ENCODE results near the gene UNC5CL. TPM values are rescaled to one million over a fixed set of nuclear protein-coding genes. Genes with fewer than 3 reads are reported as not detected.

UNC5CL gene
- total RNA-seq, 2 experiments from 2014 or later, result 0.49 to 0.85 TPM

- POLR2A ChIA-PET, result no interaction called here
These were observed 51.9 kb downstream of the UNC5CL start for GRCh38 chr6:40986921-40987819.

GRCh38 chr6:40986364-40986763 is 52.7 kb downstream of the UNC5CL start:
- ChIA-PET POLR2A (interaction anchor here (0.7 kb wide), 1 partner anchor 14 kb away, joined by 3 read pairs; no protein-coding TSS in a partner anchor), CTCF (ENCODE audit: unreplicated experiment) (no interaction called here)
- Histone ChIP-seq H3K4me3 (ENCODE audit: low read depth, low read length, poor library complexity, severe bottlenecking) (no peak overlapping the region), H4K20me1 (ENCODE audit: insufficient read depth, low read length) (no peaks in the 10 kb centered on the region), H3K36me3 (ENCODE audit: insufficient read depth, low read length) (no peaks in the 10 kb centered on the region), H3K79me2 (ENCODE audit: insufficient read depth, low read depth, low read length) (no peaks in the 10 kb centered on the region), H3K9me2 (ENCODE audit: insufficient read depth, low read length) (no peaks in the 10 kb centered on the region), H2AFZ (ENCODE audit: low read length) (no peak overlapping the region), H3K4me1 (ENCODE audit: insufficient read depth, low read length, poor library complexity, severe bottlenecking) (no peaks in the 10 kb centered on the region), H3K4me2 (ENCODE audit: low read length) (no peak overlapping the region), H3K27ac (ENCODE audit: low read depth, low read length, poor library complexity, severe bottlenecking) (no peak overlapping the region), H3K9me3 (ENCODE audit: low read length) (no peaks in the 10 kb centered on the region)
- no peak for TF ChIP-seq EZH2phosphoT487 (IDR thresholded peaks at IDR 0.05; ENCODE audit: borderline replicate concordance, low read depth, low read length)
- TF ChIP-seq, protein P1, sequence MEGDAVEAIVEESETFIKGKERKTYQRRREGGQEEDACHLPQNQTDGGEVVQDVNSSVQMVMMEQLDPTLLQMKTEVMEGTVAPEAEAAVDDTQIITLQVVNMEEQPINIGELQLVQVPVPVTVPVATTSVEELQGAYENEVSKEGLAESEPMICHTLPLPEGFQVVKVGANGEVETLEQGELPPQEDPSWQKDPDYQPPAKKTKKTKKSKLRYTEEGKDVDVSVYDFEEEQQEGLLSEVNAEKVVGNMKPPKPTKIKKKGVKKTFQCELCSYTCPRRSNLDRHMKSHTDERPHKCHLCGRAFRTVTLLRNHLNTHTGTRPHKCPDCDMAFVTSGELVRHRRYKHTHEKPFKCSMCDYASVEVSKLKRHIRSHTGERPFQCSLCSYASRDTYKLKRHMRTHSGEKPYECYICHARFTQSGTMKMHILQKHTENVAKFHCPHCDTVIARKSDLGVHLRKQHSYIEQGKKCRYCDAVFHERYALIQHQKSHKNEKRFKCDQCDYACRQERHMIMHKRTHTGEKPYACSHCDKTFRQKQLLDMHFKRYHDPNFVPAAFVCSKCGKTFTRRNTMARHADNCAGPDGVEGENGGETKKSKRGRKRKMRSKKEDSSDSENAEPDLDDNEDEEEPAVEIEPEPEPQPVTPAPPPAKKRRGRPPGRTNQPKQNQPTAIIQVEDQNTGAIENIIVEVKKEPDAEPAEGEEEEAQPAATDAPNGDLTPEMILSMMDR (conservative IDR thresholded peaks at IDR 0.05; ENCODE audit: low read length), result no peak
- intact Hi-C loops (cut with micrococcal nuclease; ENCODE audit: unreplicated experiment), result no loop called here
- no TSS peak for BruUV-seq (replicated peaks)
- no peak for DNase-seq (ENCODE audit: low spot score)

More at GRCh38 chr6:40986921-40987819, 51.9 kb downstream of the UNC5CL start:
- Histone ChIP-seq H3K27ac (ENCODE audit: low read depth, low read length, poor library complexity, severe bottlenecking) (no peak overlapping the region), H2AFZ (ENCODE audit: low read length) (no peak overlapping the region), H3K9me2 (ENCODE audit: insufficient read depth, low read length) (no peaks in the 10 kb centered on the region), H4K20me1 (ENCODE audit: insufficient read depth, low read length) (no peaks in the 10 kb centered on the region), H3K4me2 (ENCODE audit: low read length) (no peak overlapping the region), H3K79me2 (ENCODE audit: insufficient read depth, low read depth, low read length) (no peaks in the 10 kb centered on the region), H3K9me3 (ENCODE audit: low read length) (no peaks in the 10 kb centered on the region), H3K36me3 (ENCODE audit: insufficient read depth, low read length) (no peaks in the 10 kb centered on the region), H3K4me3 (ENCODE audit: low read depth, low read length, poor library complexity, severe bottlenecking) (no peak overlapping the region), H3K4me1 (ENCODE audit: insufficient read depth, low read length, poor library complexity, severe bottlenecking) (no peaks in the 10 kb centered on the region)
- no TSS peak for BruUV-seq (replicated peaks)
- intact Hi-C loops (cut with micrococcal nuclease; ENCODE audit: unreplicated experiment), result no loop called here
- TF ChIP-seq, protein P1 (conservative IDR thresholded peaks at IDR 0.05; ENCODE audit: low read length), result no peak
- TF ChIP-seq EZH2phosphoT487 (IDR thresholded peaks at IDR 0.05; ENCODE audit: borderline replicate concordance, low read depth, low read length), result no peak
- no peak for DNase-seq (ENCODE audit: low spot score)
- CTCF ChIA-PET (ENCODE audit: unreplicated experiment), result no interaction called here

DNA sequence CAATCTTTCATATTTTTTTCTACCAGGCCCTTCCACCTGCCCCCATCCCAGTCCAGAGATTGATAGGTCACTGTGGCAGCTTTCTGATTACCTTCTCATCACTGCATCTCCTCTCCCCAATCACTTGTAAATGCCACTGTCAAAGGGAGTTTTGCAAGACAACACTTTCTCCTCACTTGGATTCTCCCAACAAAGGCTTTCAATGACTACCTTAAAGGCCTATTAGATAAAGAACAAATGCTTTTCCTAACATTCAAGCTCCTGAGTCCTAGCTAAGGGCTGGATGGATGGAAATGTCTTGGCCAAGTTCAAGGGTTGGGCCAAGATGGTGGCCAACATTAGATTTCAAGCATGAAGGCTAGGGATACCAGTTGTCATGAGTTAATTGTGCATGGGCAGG is 55.3 kb downstream of the UNC5CL start:
- TF ChIP-seq, protein P1 (conservative IDR thresholded peaks at IDR 0.05; ENCODE audit: low read length), result no peak
- TF ChIP-seq EZH2phosphoT487 (IDR thresholded peaks at IDR 0.05; ENCODE audit: borderline replicate concordance, low read depth, low read length), result no peak
- no peaks in the 10 kb centered on the region for H3K4me1 ChIP-seq (ENCODE audit: insufficient read depth, low read length, poor library complexity, severe bottlenecking)
- BruUV-seq (replicated peaks), result no TSS peak
- no peak overlapping the region for H3K27ac ChIP-seq (ENCODE audit: low read depth, low read length, poor library complexity, severe bottlenecking)
- no peak overlapping the region for H3K4me2 ChIP-seq (ENCODE audit: low read length)
- no peaks in the 10 kb centered on the region for H3K79me2 ChIP-seq (ENCODE audit: insufficient read depth, low read depth, low read length)
- H4K20me1 ChIP-seq (ENCODE audit: insufficient read depth, low read length), result no peaks in the 10 kb centered on the region
- H3K4me3 ChIP-seq (ENCODE audit: low read depth, low read length, poor library complexity, severe bottlenecking), result no peak overlapping the region
- ChIA-PET CTCF (ENCODE audit: unreplicated experiment) (no interaction called here), POLR2A (no interaction called here)
- intact Hi-C loops (cut with micrococcal nuclease; ENCODE audit: unreplicated experiment), result no loop called here
- DNase-seq (ENCODE audit: low spot score), result no peak
- H3K9me3 ChIP-seq (ENCODE audit: low read length), result no peaks in the 10 kb centered on the region
- H2AFZ ChIP-seq (ENCODE audit: low read length), result no peak overlapping the region
- H3K9me2 ChIP-seq (ENCODE audit: insufficient read depth, low read length), result no peaks in the 10 kb centered on the region
- no peaks in the 10 kb centered on the region for H3K36me3 ChIP-seq (ENCODE audit: insufficient read depth, low read length)

Measured in OCI-LY7 (cell line).